ENCODE results near the gene C16orf96.
"Not testable (repeated sequence)": the region's sequence is repeated elsewhere in the genome, so short reads cannot be mapped to it uniquely, and the experiment has no call there.

Gene C16orf96

DNA sequence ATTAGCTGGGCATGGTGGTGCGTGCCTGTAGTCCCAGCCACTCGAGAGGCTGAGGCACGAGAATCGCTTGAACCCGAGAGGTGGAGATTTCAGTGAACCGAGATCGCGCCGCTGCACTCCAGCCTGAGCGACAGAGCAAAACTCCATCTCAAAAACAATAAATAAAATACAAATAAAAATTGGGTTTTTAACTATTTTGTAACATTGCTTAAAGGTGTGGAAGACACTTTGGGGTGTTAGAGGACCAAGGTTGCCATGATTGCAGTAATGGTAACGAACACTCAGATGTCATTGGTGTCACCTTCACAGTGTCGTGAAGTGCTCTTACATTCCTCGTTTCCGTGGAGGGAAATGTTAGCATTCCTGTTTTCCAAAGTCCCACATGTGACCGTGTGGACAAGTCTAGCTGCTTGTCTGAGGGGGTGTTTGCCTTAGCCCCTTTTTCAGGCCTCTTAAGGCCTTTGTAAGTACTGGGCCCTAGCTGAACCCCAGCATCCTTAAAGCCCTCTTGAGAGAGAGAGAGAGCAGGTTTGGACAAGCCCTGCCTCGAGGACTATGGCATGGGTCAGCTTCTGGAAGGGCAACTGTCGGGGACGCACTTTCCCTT lies 8.6 kb downstream of the C16orf96 start:
- DNase-seq (ENCODE audit: insufficient read length, low spot score): no peak
- FAIRE-seq: no peak
- no peak for TF ChIP-seq POLR2A (IDR thresholded peaks at IDR 0.05; ENCODE audit: low read depth, low read length)

DNA sequence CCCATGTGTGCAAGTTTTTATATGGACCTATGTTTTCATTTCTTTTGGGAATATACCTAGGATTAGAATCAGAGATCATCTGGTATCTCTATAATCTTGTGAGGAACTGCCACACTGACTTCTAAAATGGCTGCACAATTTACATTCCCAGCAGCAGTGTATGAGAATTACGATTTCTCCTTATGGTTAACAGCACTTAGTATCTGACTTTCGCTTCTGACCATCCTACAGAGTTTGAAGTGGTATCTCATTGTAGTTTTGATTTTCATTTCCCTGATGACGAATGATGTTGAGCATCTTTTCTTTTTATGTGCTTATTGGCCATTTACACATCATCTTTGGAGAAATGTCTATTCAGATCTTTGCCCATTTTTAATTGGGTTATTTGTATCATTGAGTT lies 10.0 kb downstream of the C16orf96 start:
- FAIRE-seq: no peak
- no peak for TF ChIP-seq POLR2A (IDR thresholded peaks at IDR 0.05; ENCODE audit: low read depth, low read length)
- DNase-seq (ENCODE audit: insufficient read length, low spot score): no peak

DNA sequence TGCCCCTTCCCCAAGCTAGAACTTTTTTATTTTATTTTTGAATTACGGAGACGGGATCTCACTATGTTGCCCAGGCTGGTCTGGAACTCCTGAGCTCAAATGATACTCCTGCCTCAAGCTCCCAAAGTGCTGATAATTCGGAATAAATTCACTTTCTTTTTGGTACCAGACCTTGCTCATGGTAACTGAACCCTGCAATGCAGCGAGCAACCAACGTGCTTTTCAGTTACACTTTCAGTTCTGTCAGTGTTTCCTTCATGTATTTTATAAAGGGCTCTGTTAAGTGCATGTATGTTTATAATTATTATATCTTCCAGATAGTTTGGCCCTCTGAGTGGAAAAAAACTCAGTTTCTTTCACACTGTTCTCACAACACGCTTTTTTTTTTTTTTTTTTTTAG lies 13.9 kb downstream of the C16orf96 start:
- no peak for FAIRE-seq
- no peak for TF ChIP-seq POLR2A (IDR thresholded peaks at IDR 0.05; ENCODE audit: low read depth, low read length)
- no peak for DNase-seq (ENCODE audit: insufficient read length, low spot score)

DNA sequence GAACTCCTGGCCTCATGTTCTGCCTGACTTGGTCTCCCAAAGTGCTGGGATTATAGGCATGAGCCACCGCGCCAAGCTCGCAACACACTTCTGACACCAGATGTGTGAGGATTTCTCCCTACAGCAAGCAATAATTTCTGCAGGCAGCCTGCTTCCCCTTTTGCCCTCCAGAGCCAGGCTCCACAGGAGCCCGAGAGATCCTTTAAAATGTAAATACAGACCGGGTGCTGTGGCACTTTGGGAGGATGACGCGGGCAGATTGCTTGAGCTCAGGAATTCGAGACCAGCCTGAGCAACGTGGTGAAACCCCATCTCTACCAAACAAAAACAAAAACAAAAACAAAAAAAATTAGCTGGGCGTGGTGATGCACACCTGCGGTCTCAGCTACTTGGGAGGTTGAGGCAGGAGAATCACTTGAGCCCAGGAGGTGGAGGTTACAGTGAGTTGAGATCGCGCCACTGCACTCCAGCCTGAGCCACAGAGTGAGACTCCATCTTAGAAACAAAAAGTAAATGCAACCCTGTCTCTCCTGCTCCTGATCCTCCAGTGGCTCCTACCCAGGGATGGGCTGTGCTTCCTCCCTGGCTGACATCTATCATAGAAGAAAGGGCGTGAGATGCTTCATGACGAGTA lies 14.7 kb downstream of the C16orf96 start:
- DNase-seq (ENCODE audit: insufficient read length, low spot score): no peak
- TF ChIP-seq POLR2A (IDR thresholded peaks at IDR 0.05; ENCODE audit: low read depth, low read length): no peak
- FAIRE-seq: no peak

DNA sequence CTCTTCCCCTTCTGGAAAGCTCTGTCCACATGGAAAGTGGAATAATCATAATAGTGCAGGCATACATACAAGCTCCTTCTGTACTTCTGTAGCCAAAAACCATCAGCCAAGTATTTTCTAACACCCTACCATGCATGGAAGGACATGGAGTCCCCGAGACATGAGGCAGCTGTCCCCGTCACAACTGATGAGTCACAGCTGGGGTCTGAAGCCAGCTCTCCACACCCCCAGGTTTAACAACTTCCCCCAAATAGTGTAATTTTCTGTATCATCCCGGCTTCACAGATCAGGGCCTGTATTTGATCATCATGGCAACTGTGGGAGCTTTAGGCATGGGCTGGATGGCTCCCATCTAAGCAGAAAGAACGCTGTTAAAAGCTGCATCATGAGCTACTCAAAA lies 16.6 kb downstream of the C16orf96 start:
- no peak for FAIRE-seq

DNA sequence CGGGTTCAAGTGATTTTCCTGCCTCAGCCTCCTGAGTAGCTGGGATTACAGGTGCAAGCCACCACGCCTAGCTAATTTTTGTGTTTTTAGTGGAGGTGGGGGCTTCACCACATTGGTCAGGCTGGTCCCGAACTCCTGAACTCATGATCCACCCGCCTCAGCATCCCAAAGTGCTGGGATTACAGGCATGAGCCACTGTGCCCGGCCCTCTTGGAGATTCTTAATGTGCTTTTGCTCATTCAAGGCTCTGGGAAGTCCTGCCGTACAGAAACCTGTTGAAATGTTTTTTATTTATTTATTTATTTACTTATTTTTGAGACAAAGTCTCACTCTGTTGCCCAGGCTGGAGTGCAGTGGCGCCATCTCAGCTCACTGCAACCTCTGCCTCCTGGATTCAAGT lies 17.8 kb downstream of the C16orf96 start:
- FAIRE-seq; DNase-seq (ENCODE audit: insufficient read length, low spot score): not testable (repeated sequence)

More for the DNA sequence above, 16.6 kb downstream of the C16orf96 start:
- no peak for DNase-seq (ENCODE audit: insufficient read length, low spot score)
- no peak for TF ChIP-seq POLR2A (IDR thresholded peaks at IDR 0.05; ENCODE audit: low read depth, low read length)

DNA sequence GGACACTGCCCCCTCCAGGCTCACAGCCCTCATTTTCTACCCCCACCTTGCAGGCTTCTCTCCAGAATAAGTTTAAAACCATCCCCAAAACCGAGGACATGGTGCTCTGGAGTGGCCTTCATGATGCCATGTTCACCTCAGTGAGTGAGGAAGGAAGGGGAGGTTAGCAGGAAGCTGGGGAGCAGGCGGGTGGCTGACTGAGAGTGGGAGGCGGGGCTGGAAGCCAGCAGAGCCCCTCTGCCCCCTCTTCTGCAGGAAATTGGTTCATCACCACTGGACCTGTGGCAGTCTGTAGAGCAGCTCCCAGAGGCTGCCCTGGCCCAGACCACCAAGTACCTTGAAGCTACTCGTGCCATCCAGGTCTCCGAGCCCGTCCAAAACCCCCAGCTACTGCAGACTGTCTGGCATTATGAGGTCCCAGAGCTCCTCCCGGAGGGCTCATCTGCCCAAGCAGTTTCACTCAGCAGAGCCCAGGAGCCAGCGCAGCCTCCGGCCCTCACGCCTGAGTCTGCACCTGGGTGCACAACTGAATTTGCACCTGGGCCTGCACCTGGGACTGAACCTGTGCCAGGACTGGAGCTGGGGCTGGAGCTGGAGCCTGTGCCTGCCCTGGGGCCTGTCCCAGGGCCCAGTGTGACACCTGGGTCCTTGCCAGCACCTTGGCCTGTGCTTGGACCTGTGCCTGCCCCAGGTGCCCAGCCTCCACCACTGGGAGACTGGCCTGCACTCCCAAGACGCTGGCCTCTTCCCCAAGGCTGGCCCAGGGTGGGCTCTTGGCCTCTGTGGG lies 19.0 kb downstream of the C16orf96 start:
- no peak for TF ChIP-seq POLR2A (IDR thresholded peaks at IDR 0.05; ENCODE audit: low read depth, low read length)
- FAIRE-seq: no peak
- no peak for DNase-seq (ENCODE audit: insufficient read length, low spot score)

DNA sequence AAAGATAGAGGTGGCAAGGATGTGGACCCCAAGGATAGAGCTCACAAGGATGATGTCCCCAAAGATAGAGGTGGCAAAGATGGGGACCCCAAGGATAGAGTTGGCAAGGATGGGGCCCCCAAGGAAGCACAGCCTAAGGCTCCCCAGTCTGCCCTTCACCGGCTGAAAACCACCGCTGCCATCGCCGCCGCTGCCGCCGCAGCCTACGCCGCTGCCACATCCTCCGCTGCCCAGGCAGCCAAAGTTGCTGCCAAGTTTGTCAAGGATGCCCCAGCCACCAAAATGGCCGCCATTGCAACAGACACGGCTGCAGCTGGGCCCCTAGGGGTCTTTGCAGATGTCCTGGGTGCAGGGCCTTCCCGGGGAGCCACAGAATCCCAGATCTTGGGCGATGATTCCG lies 19.9 kb downstream of the C16orf96 start:
- no peak for TF ChIP-seq POLR2A (IDR thresholded peaks at IDR 0.05; ENCODE audit: low read depth, low read length)
- FAIRE-seq (no peak), DNase-seq (ENCODE audit: insufficient read length, low spot score) (no peak)

DNA sequence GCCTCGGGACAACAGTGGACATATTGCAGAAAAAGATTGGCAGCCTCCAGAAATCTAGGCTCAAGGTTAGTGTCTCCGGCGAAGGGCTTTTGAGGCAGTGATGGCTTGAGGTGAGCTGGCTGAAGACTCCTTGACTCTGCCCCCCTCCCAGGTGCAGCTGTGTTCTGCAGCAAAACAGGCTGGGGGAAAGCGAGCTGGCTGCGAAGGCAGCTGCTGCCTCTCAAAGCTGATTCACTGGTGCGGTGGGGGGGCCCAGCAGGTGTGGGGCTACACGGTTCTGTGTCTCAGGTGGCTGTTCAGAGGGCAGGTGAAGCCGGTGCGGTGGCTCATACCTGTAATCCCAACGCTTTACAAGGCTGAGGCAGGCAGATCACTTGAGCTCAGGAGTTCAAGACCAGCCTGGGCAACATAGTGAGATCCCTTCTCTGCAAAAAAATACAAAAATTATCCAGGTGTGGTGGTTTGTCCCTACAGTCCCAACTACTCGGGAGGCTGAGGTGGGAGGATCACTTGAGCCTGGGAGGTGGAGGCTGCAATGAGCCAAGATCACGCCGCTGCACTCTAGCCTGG lies 22.9 kb downstream of the C16orf96 start:
- FAIRE-seq (no peak), DNase-seq (ENCODE audit: insufficient read length, low spot score) (no peak)

DNA sequence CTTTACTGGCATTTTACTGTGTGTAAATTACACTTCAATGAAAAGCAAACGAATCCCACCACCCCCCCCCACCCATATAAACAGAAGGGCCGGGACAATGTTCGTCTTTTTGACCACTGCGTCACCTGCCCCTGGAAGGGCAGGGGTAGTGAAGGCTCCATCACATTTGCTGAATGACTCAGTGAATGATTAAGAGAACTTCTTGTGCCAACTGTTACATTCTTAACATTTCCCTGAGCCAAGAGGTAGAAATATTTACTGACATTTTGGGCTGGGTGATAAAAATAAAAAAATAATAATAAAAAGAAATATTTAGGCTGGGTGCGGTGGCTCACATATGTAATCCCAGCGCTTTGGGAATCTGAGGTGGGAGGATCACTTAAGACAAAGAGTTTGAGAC lies 24.1 kb downstream of the C16orf96 start:
- FAIRE-seq (no peak), DNase-seq (ENCODE audit: insufficient read length, low spot score) (peak; percentile 52)
- TF ChIP-seq POLR2A (IDR thresholded peaks at IDR 0.05; ENCODE audit: low read depth, low read length): no peak

More for the DNA sequence above, 22.9 kb downstream of the C16orf96 start:
- TF ChIP-seq POLR2A (IDR thresholded peaks at IDR 0.05; ENCODE audit: low read depth, low read length): no peak

DNA sequence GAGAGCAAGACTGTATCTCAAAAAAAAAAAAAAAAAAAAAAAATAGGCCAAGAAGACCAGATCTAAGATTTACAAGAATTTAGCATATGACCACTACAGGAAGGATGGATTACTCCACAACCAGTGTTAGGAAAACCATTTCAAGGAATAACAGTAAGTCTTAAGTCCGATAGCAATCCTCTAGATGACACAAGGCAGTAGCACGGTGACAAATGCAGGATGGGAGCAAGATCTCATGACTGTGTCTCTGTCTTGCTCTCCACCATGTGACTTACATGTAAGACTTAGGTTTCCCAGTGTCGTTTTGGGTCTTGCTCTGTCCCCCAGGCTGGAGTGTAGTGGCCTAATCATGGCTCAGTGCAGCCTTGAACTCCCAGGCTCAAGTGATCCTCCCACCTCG lies 27.8 kb downstream of the C16orf96 start:
- FAIRE-seq (no peak), DNase-seq (ENCODE audit: insufficient read length, low spot score) (no peak)
- no peak for TF ChIP-seq POLR2A (IDR thresholded peaks at IDR 0.05; ENCODE audit: low read depth, low read length)

DNA sequence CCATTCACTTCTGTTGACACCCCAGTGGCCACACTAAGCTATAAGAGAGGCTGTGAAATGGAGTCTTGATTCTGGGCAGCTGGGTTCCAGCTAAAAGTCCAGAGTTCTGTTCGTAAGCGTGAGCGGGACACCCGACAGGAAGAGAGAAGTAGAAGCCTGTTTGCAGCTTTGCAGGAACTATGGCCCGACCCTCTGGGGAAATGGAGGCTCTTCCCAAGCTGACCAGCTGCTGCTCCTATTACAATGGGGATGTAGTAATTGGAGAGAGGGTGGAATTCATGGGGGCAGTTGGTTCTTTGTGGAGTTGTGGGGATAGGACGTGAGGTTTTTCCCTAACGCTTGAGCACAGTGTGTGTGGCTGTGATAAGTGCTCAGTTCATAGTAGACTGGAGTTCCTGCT lies 30.2 kb downstream of the C16orf96 start:
- FAIRE-seq (no peak), DNase-seq (ENCODE audit: insufficient read length, low spot score) (no peak)
- TF ChIP-seq POLR2A (IDR thresholded peaks at IDR 0.05; ENCODE audit: low read depth, low read length): no peak

DNA sequence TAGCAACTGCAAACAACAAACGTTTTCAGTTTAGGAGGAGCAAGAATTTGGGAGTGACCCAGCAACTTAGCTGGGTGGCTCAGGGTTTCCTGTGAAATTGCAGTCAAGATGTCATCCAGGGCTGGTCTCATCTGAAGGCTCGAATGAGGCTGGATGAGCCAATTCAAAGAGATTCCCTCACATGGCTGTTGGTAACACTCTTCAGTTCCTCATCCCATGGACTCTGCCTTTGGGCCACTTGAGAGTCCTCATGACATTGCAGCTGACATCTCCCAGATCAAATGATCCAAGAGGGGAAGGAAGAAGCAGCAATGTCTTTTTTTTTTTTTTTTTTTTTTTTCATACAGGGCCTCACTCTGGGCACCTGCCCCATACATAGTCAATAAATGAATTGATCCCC lies 32.2 kb downstream of the C16orf96 start:
- DNase-seq (ENCODE audit: insufficient read length, low spot score) (no peak), FAIRE-seq (no peak)
- no peak for TF ChIP-seq POLR2A (IDR thresholded peaks at IDR 0.05; ENCODE audit: low read depth, low read length)

DNA sequence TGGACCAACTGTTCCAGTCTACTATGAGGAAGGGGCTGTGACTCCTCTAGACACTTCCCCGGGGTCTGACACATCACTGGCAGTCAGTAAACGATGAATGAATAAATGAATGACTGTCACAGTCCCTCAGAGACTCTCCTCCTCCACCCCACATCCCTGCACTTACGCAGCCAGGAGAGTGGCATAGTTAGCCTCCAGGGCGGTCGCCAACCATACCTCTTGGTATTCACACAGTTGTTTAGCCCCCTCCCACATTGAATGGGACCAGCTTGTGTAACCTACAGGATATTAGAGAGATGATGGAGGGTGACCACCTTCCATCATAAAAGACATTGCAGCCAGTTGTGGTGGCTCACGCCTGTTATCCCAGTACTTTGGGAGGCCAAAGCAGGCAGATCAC lies 32.8 kb downstream of the C16orf96 start:
- FAIRE-seq (no peak), DNase-seq (ENCODE audit: insufficient read length, low spot score) (no peak)
- TF ChIP-seq POLR2A (IDR thresholded peaks at IDR 0.05; ENCODE audit: low read depth, low read length): no peak

Measured in H54 (cell line).